ENCODE data around the gene MRPL12.

The MRPL12 gene

GRCh38 chr17:81715872-81716673, 12.9 kb downstream of the MRPL12 start:
- Histone ChIP-seq H3K27me3 (no peaks in the 10 kb centered on the region), H3K4me3 (ENCODE audit: low read depth, low read length) (no peak overlapping the region), H3K9me3 (no peaks in the 10 kb centered on the region), H3K36me3 (peaks cover 14% of the 10 kb centered on the region), H3K4me1 (peaks cover 2% of the 10 kb centered on the region; the same call in 1 of the 2 replicates)
- TF ChIP-seq CTCF (IDR thresholded peaks at IDR 0.05; ENCODE audit: low read depth, low read length) = no peak
- no peak for DNase-seq

GRCh38 chr17:81716674-81716996, 13.5 kb downstream of the MRPL12 start:
- H3K9me3 ChIP-seq = no peaks in the 10 kb centered on the region
- H3K4me3 ChIP-seq (ENCODE audit: low read depth, low read length) = no peak overlapping the region
- no peaks in the 10 kb centered on the region for H3K27me3 ChIP-seq
- DNase-seq = no peak
- H3K36me3 ChIP-seq = peaks cover 14% of the 10 kb centered on the region
- no peaks in the 10 kb centered on the region; the same call in 1 of the 2 replicates for H3K4me1 ChIP-seq
- no peak for TF ChIP-seq CTCF (IDR thresholded peaks at IDR 0.05; ENCODE audit: low read depth, low read length)

GRCh38 chr17:81717049-81717765, 14.0 kb downstream of the MRPL12 start:
- H3K9me3 ChIP-seq = no peaks in the 10 kb centered on the region; the same call in 1 of the 2 replicates
- DNase-seq = no peak
- H3K36me3 ChIP-seq = peaks cover 14% of the 10 kb centered on the region
- H3K4me3 ChIP-seq (ENCODE audit: low read depth, low read length) = no peak overlapping the region
- no peaks in the 10 kb centered on the region; the same call in none of the 2 replicates for H3K4me1 ChIP-seq
- no peaks in the 10 kb centered on the region for H3K27me3 ChIP-seq
- TF ChIP-seq CTCF (IDR thresholded peaks at IDR 0.05; ENCODE audit: low read depth, low read length) = no peak

GRCh38 chr17:81717766-81718089, 14.6 kb downstream of the MRPL12 start:
- DNase-seq = no peak
- no peak overlapping the region for H3K4me3 ChIP-seq (ENCODE audit: low read depth, low read length)
- H3K36me3 ChIP-seq = peaks cover 14% of the 10 kb centered on the region
- TF ChIP-seq CTCF (IDR thresholded peaks at IDR 0.05; ENCODE audit: low read depth, low read length) = no peak
- no peaks in the 10 kb centered on the region; the same call in 1 of the 2 replicates for H3K9me3 ChIP-seq
- H3K4me1 ChIP-seq = no peaks in the 10 kb centered on the region; the same call in none of the 2 replicates
- H3K27me3 ChIP-seq = no peaks in the 10 kb centered on the region

- Histone ChIP-seq H3K36me3 (peaks cover 10% of the 10 kb centered on the region), H3K27me3 (no peaks in the 10 kb centered on the region)
- no peak for TF ChIP-seq CTCF (IDR thresholded peaks at IDR 0.05; ENCODE audit: low read depth, low read length)
These were observed 16.5 kb downstream of the MRPL12 start for GRCh38 chr17:81719410-81720266.

More at GRCh38 chr17:81719410-81720266, 16.5 kb downstream of the MRPL12 start:
- Histone ChIP-seq H3K9me3 (no peaks in the 10 kb centered on the region; the same call in 1 of the 2 replicates), H3K4me1 (no peaks in the 10 kb centered on the region; the same call in none of the 2 replicates), H3K4me3 (ENCODE audit: low read depth, low read length) (no peak overlapping the region)
- DNase-seq = no peak
